HepG2 (cell line): Measurements from ENCODE around the gene DELE1. TPM values are rescaled to one million over a fixed set of nuclear protein-coding genes. Genes with fewer than 3 reads are reported as not detected.

Source experiments
- ATAC-seq: fragments of 200-7000 bp; cut with Tn5 transposase; 3 replicates; pipeline ENCODE4 v1.9.1; 2020; ENCODE audit warnings: mild to moderate bottlenecking, moderate library complexity
- BruUV-seq: library from RNA; stranded (reverse); fragments of 400-500 nt; replicated peaks from 2 replicates; lab custom pipeline; 2021; lab: Mats Ljungman, UMichigan
- CTCF ChIA-PET: fragments of 300-600 bp; formaldehyde crosslinking; extraction: SDS; loops from one replicate; lab custom pipeline; 2021; ENCODE audit warnings: low total read pairs, inconsistent platforms, low intra/inter-chr PET ratio; lab: Yijun Ruan, JAX
- POLR2A ChIA-PET: fragments of 350-600 bp; sonication (Branson Sonifier 250); formaldehyde crosslinking; loops from one replicate; lab custom pipeline; 2020; ENCODE audit warnings: antibody characterized with exemption, inconsistent platforms; lab: Yijun Ruan, JAX
- DNase-seq: peaks from one replicate; pipeline ENCODE4 v3.0.0-alpha.2; 2015; ENCODE audit warnings: low spot score
- FAIRE-seq: peaks from 3 replicates; lab custom pipeline; 2011; peaks lifted over from hg19 to GRCh38; lab: Jason Lieb, UNC
- H2AFZ ChIP-seq: one replicate; pipeline ENCODE4 v1.6.1; 2011; ENCODE audit warnings: low read length, inconsistent platforms
- H3K27ac ChIP-seq: fragments of 300-600 bp; 3 replicates; pipeline ENCODE4 v1.8.0; 2011; ENCODE audit warnings: mixed run types, mild to moderate bottlenecking, mixed read lengths, low read length, inconsistent platforms; ENCODE audit not compliant: insufficient read depth; ENCODE audit errors: extremely low read length
- H3K27me3 ChIP-seq, 2 experiments: fragments of 200-600 bp in 1 of 2; 2 replicates in 1 of 2; 3 replicates in 1 of 2; pipeline versions ENCODE4 v1.6.0 to v1.8.0; 2011; ENCODE audit warnings: low read length in 2 of 2, mild to moderate bottlenecking in 2 of 2, moderate library complexity in 2 of 2, inconsistent platforms in 1 of 2; ENCODE audit not compliant: insufficient read depth in 2 of 2, control insufficient read depth in 1 of 2
- H3K36me3 ChIP-seq, 2 experiments: fragments of 200-600 bp in 1 of 2; replicated peaks in 1 of 2; 2 replicates in 1 of 2; 3 replicates in 1 of 2; pipeline versions ENCODE4 v1.5.1 to v1.8.0; 2011; ENCODE audit warnings: low read length in 2 of 2, inconsistent platforms in 1 of 2; ENCODE audit not compliant: insufficient read depth in 2 of 2, control insufficient read depth in 1 of 2
- H3K4me1 ChIP-seq: 2 replicates; pipeline ENCODE4 v1.5.1; 2012; ENCODE audit warnings: low read length, inconsistent platforms; ENCODE audit not compliant: insufficient read depth
- H3K4me2 ChIP-seq: 2 replicates; pipeline ENCODE4 v1.6.0; 2011; ENCODE audit warnings: low read depth, low read length, inconsistent platforms
- H3K4me3 ChIP-seq, 3 experiments: fragments of 200-600 bp in 1 of 3; sonication (generic), shearing (Covaris generic) in 1 of 3; replicated peaks in 1 of 3; 2 replicates each; pipeline ENCODE4 v1.5.1; 2011 to 2016; ENCODE audit warnings: low read length in 3 of 3, inconsistent platforms in 2 of 3, low read depth in 2 of 3, mild to moderate bottlenecking in 2 of 3, control low read depth in 1 of 3, mixed read lengths in 1 of 3; ENCODE audit not compliant: insufficient read depth in 1 of 3
- H3K79me2 ChIP-seq: one replicate; pipeline ENCODE4 v1.6.1; 2011; ENCODE audit warnings: low read length, inconsistent platforms; ENCODE audit not compliant: insufficient read depth
- H3K9ac ChIP-seq: 2 replicates; pipeline ENCODE4 v1.6.0; 2011; ENCODE audit warnings: mild to moderate bottlenecking, low read depth, low read length, inconsistent platforms; ENCODE audit not compliant: insufficient read depth
- H3K9me3 ChIP-seq: 2 replicates; pipeline ENCODE4 v1.5.1; 2012; ENCODE audit warnings: mild to moderate bottlenecking, low read length
- H4K20me1 ChIP-seq: 2 replicates; pipeline ENCODE4 v1.6.0; 2011; ENCODE audit warnings: inconsistent platforms, mild to moderate bottlenecking, low read length, moderate library complexity; ENCODE audit not compliant: insufficient read depth
- ATM ChIP-seq: fragments of 450-650 bp; IDR thresholded peaks from 2 replicates; pipeline ENCODE4 v1.7.1; 2017; ENCODE audit warnings: mild to moderate bottlenecking, borderline replicate concordance
- DR1 ChIP-seq: sonication (generic); formaldehyde crosslinking; IDR thresholded peaks from 2 replicates; pipeline ENCODE4 v1.8.0; 2021; ENCODE audit warnings: mild to moderate bottlenecking, missing genetic modification reagents, inconsistent platforms
- EEA1 ChIP-seq: sonication (generic); formaldehyde crosslinking; IDR thresholded peaks from 2 replicates; pipeline ENCODE4 v1.5.1; 2020; ENCODE audit warnings: mild to moderate bottlenecking, missing genetic modification reagents, borderline replicate concordance
- EHMT2 ChIP-seq: fragments of 200-600 bp; sonication (generic); IDR thresholded peaks from 2 replicates; pipeline ENCODE4 v1.7.0; 2017; ENCODE audit warnings: antibody characterized with exemption, low read depth, low read length, borderline replicate concordance
- GLI4 ChIP-seq: sonication (generic); formaldehyde crosslinking; IDR thresholded peaks from 2 replicates; pipeline ENCODE4 v1.5.1; 2020; ENCODE audit warnings: missing genetic modification reagents, mild to moderate bottlenecking, moderate library complexity, borderline replicate concordance
- HHEX ChIP-seq: IDR thresholded peaks from 2 replicates; pipeline ENCODE4 v1.6.1; 2016; ENCODE audit warnings: control low read depth
- HMGXB3 ChIP-seq: sonication (generic); formaldehyde crosslinking; IDR thresholded peaks from 2 replicates; pipeline ENCODE4 v1.4.0; 2020; ENCODE audit warnings: missing genetic modification reagents, borderline replicate concordance
- KDM2A ChIP-seq: sonication (generic); formaldehyde crosslinking; IDR thresholded peaks from 2 replicates; pipeline ENCODE4 v1.4.0; 2020; ENCODE audit warnings: low read depth, missing genetic modification reagents, borderline replicate concordance
- MIER2 ChIP-seq: IDR thresholded peaks from 2 replicates; pipeline ENCODE4 v1.6.1; 2016; ENCODE audit warnings: missing biosample characterization, missing genetic modification reagents
- PCBP1 ChIP-seq: fragments of 200-400 bp; formaldehyde crosslinking; IDR thresholded peaks from 2 replicates; pipeline ENCODE4 v1.6.1; 2017; ENCODE audit warnings: mild to moderate bottlenecking, low read depth, low read length, borderline replicate concordance
- POGZ ChIP-seq: sonication (generic); formaldehyde crosslinking; IDR thresholded peaks from 2 replicates; pipeline ENCODE4 v1.4.0; 2020; ENCODE audit warnings: mild to moderate bottlenecking, missing genetic modification reagents
- YY1 ChIP-seq: IDR thresholded peaks from 2 replicates; pipeline ENCODE4 v1.6.1; 2011; ENCODE audit warnings: low read length, low read depth, moderate library complexity, mild to moderate bottlenecking; ENCODE audit not compliant: insufficient read depth, insufficient replicate concordance
- ZKSCAN8 ChIP-seq: IDR thresholded peaks from 2 replicates; pipeline ENCODE4 v1.6.1; 2016; ENCODE audit warnings: borderline replicate concordance, missing genetic modification reagents, missing compliant biosample characterization
- ZNF546 ChIP-seq: sonication (generic); formaldehyde crosslinking; conservative IDR thresholded peaks from 2 replicates; pipeline ENCODE4 v1.8.1; 2023; ENCODE audit warnings: mild to moderate bottlenecking, missing genetic modification reagents
- ZNF580 ChIP-seq: IDR thresholded peaks from 2 replicates; pipeline ENCODE4 v1.6.1; 2016; ENCODE audit warnings: low read depth, borderline replicate concordance
- ZNF629 ChIP-seq: sonication (generic); formaldehyde crosslinking; conservative IDR thresholded peaks from 2 replicates; pipeline ENCODE4 v1.5.0; 2020; ENCODE audit warnings: missing genetic modification reagents
- ZNF747 ChIP-seq: sonication (generic); formaldehyde crosslinking; IDR thresholded peaks from 2 replicates; pipeline ENCODE4 v1.8.1; 2023; ENCODE audit warnings: missing genetic modification reagents, mild to moderate bottlenecking, borderline replicate concordance
- WGBS: methylation state at CpG from one replicate; pipeline ENCODE4 v1.1.6; 2017; ENCODE audit warnings: low lambda C conversion rate; 5-methylcytosine and 5-hydroxymethylcytosine counted together
- in situ Hi-C: cut with HindIII; loops from 2 replicates; pipeline ENCODE4 v1.10.0; 2017; ENCODE audit warnings: low pct_unique_long_range_greater_than_20kb; ENCODE audit not compliant: extremely low pct_ligation_motif_present
- intact Hi-C: fragments of 100-400 bp; cut with micrococcal nuclease; formaldehyde crosslinking; loops from one replicate; pipeline ENCODE4 v1.10.0; 2022; ENCODE audit not compliant: unreplicated experiment
- polyA plus RNA-seq, 8 experiments: library from polyadenylated mRNA; depleted of rRNA in 3 of 8; stranded (reverse) in 7 of 8; unstranded in 1 of 8; fragments of >200 nt; fragmentation: Illumina TruSeq in 4 of 8; extraction: Trizol in 4 of 8; gene quantifications; 2 replicates each; pipeline versions ENCODE4 v1.2.1 to v1.2.3, GENCODE V29; 2011 to 2016; ENCODE audit warnings: low read depth in 4 of 8, missing spikeins in 1 of 8, mixed read lengths in 1 of 8; ENCODE audit not compliant: insufficient read depth in 1 of 8
- total RNA-seq, 5 experiments: library from RNA; depleted of rRNA; stranded (reverse); fragments of >200 nt; fragmentation: Illumina TruSeq; extraction: Trizol; gene quantifications; 2 replicates each; pipeline ENCODE4 v1.2.3, GENCODE V29; 2016; ENCODE audit warnings: low read depth in 1 of 5
- TF ChIP-seq, protein P1 (sequence below): sonication (generic); formaldehyde crosslinking; IDR thresholded peaks from 2 replicates; pipeline ENCODE4 v1.5.0; 2020; ENCODE audit warnings: missing genetic modification reagents

DELE1 gene
- total and polyA plus RNA-seq, 2 of the 13 experiments (the other 11 are each of a cell fraction or from before 2014, with no cell fraction given), result 57.5 to 90.3 TPM

- no peak for ATAC-seq
- DNase-seq, result no peak
- no peak for TF ChIP-seq GLI4
- TF ChIP-seq ZNF629 (CRISPR knock-in tag), result no peak
- no peak for TF ChIP-seq ZNF580 (CRISPR knock-in tag)
- TF ChIP-seq MIER2, result peak; percentile 95
- TF ChIP-seq YY1, result no peak
- TF ChIP-seq KDM2A (CRISPR knock-in tag), result peak; percentile 34; the same call in 1 of the 2 replicates
- TF ChIP-seq ZNF546 (CRISPR knock-in tag), result no peak
- no peak for TF ChIP-seq DR1 (CRISPR knock-in tag)
- no peak for TF ChIP-seq HMGXB3 (CRISPR knock-in tag)
- TF ChIP-seq EEA1 (CRISPR knock-in tag), result no peak
- peak; percentile 81; the same call in 1 of the 2 replicates for TF ChIP-seq EHMT2
- no peak for TF ChIP-seq PCBP1
- TF ChIP-seq, protein P1, sequence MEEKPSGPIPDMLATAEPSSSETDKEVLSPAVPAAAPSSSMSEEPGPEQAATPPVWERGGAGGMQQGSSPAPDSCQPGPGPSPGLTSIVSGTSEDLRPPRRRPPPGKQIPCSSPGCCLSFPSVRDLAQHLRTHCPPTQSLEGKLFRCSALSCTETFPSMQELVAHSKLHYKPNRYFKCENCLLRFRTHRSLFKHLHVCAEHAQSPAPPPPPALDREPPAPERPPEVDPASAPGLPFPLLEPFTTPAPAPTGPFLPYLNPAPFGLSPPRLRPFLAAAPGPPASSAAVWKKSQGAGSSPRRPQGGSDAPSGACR (CRISPR knock-in tag), result no peak
- TF ChIP-seq HHEX (CRISPR knock-in tag), result no peak
- TF ChIP-seq ZKSCAN8, result no peak
- TF ChIP-seq ZNF747, result no peak
- no peak for TF ChIP-seq ATM
- no peak for TF ChIP-seq POGZ (CRISPR knock-in tag)
These were observed 40.3 kb upstream of the DELE1 start for GRCh38 chr5:141883184-141883891.

More at GRCh38 chr5:141883184-141883891, 40.3 kb upstream of the DELE1 start:
- no peak overlapping the region for H3K27ac ChIP-seq
- H4K20me1 ChIP-seq, result no peaks in the 10 kb centered on the region
- H3K9me3 ChIP-seq, result no peaks in the 10 kb centered on the region
- FAIRE-seq, result no peak
- H3K79me2 ChIP-seq, result no peaks in the 10 kb centered on the region
- no TSS peak for BruUV-seq
- CTCF ChIA-PET, result no interaction called here
- intact Hi-C loops (no loop called here), in situ Hi-C loops (no loop called here)
- POLR2A ChIA-PET, result interaction anchor here (1.1 kb wide), 1 partner anchor 41 kb away, joined by 4 read pairs; the partner anchor contains the start of gene DELE1
- peaks cover 21% of the 10 kb centered on the region for H3K4me1 ChIP-seq
- H2AFZ ChIP-seq, result no peak overlapping the region
- H3K36me3 ChIP-seq, result no peaks in the 10 kb centered on the region
- 2% methylated on average over 11 of the region's 35 CpGs for WGBS
- no peak overlapping the region for H3K4me3 ChIP-seq
- peaks cover 3 to 29% of the 10 kb centered on the region in 2 experiments; a peak in 4 of 5 replicates for H3K27me3 ChIP-seq
- no peak overlapping the region for H3K9ac ChIP-seq
- no peak overlapping the region for H3K4me2 ChIP-seq
